Measurements from ENCODE around the gene SLC35F1.

GRCh38 chr6:117906958-117907600, at the start of gene SLC35F1:
- no peak for TF ChIP-seq REST (IDR thresholded peaks at IDR 0.05; ENCODE audit: insufficient replicate concordance, low read depth)
- TF ChIP-seq, protein P1, sequence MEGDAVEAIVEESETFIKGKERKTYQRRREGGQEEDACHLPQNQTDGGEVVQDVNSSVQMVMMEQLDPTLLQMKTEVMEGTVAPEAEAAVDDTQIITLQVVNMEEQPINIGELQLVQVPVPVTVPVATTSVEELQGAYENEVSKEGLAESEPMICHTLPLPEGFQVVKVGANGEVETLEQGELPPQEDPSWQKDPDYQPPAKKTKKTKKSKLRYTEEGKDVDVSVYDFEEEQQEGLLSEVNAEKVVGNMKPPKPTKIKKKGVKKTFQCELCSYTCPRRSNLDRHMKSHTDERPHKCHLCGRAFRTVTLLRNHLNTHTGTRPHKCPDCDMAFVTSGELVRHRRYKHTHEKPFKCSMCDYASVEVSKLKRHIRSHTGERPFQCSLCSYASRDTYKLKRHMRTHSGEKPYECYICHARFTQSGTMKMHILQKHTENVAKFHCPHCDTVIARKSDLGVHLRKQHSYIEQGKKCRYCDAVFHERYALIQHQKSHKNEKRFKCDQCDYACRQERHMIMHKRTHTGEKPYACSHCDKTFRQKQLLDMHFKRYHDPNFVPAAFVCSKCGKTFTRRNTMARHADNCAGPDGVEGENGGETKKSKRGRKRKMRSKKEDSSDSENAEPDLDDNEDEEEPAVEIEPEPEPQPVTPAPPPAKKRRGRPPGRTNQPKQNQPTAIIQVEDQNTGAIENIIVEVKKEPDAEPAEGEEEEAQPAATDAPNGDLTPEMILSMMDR (IDR thresholded peaks at IDR 0.05; ENCODE audit: insufficient read depth, low read length): no peak
- TF ChIP-seq POLR2AphosphoS5 (IDR thresholded peaks at IDR 0.05; ENCODE audit: low read depth): no peak

All from HL-60 (cell line).